ENCODE data around the gene SLC29A2. TPM values are rescaled to one million over a fixed set of nuclear protein-coding genes. Genes with fewer than 3 reads are reported as not detected.

Gene SLC29A2
- polyA plus RNA-seq, 1 experiment: 0.16 TPM

GRCh38 chr11:66368484-66368883, 3.1 kb downstream of the SLC29A2 start:
- CTCF ChIA-PET: no interaction called here
- H3K9me3 ChIP-seq (ENCODE audit: control insufficient read depth, insufficient read depth, low read length): no peaks in the 10 kb centered on the region
- peaks cover 13% of the 10 kb centered on the region for H3K27me3 ChIP-seq (ENCODE audit: control insufficient read depth, insufficient read depth, low read length)
- DNase-seq (ENCODE audit: low read depth, low spot score): no peak
- no peak overlapping the region for H3K4me3 ChIP-seq (ENCODE audit: low read depth, low read length)
- H3K27ac ChIP-seq (ENCODE audit: low read depth, low read length): no peak overlapping the region
- POLR2A ChIA-PET: no interaction called here
- TF ChIP-seq CTCF (IDR thresholded peaks at IDR 0.05; ENCODE audit: low read depth, low read length): no peak

DNA sequence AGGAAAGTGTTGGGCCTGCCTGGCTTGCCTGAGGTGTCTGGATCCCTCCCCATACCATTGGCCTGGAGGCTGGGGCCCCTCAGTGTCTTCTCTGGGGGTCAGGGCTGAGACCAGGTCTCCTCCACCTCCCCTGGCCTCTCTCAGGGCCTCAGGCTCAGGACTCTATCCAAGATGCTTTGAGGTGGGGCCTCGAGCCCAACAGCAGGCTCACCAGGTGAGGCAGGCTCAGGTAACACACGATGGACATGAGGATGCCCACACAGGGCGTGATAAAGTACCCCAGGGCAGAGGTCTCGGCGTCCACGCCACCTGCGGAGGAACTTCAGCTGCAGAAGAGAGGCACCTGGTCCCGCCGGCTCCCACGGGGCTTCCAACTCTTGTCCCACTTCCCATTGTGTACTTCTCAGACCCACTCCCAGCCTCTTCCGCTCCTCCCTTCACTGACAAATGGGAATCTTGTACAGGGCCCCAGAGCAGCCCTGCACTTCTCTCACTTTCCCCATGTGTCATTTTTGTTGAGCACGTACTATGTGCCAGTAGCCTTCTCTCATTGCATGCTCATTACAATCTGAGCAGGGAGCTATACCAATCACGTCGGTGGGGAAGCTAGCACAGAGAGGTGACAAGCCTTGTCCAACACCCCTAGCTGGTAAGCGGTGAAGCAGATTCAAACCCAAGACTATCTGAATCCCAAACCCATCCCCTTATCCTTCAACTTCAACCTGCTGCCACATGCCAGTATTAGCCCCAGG, 3.8 kb downstream of the SLC29A2 start:
- no peak overlapping the region for H3K4me3 ChIP-seq (ENCODE audit: low read depth, low read length)
- H3K9me3 ChIP-seq (ENCODE audit: control insufficient read depth, insufficient read depth, low read length): no peaks in the 10 kb centered on the region
- POLR2A ChIA-PET: no interaction called here
- no peak for TF ChIP-seq CTCF (IDR thresholded peaks at IDR 0.05; ENCODE audit: low read depth, low read length)
- H3K27me3 ChIP-seq (ENCODE audit: control insufficient read depth, insufficient read depth, low read length): peaks cover 8% of the 10 kb centered on the region
- no peak for DNase-seq (ENCODE audit: low read depth, low spot score)
- CTCF ChIA-PET: interaction anchor here (1.9 kb wide), 1 partner anchor 19 kb away, joined by 6 read pairs; no protein-coding TSS in a partner anchor
- H3K27ac ChIP-seq (ENCODE audit: low read depth, low read length): no peak overlapping the region

DNA sequence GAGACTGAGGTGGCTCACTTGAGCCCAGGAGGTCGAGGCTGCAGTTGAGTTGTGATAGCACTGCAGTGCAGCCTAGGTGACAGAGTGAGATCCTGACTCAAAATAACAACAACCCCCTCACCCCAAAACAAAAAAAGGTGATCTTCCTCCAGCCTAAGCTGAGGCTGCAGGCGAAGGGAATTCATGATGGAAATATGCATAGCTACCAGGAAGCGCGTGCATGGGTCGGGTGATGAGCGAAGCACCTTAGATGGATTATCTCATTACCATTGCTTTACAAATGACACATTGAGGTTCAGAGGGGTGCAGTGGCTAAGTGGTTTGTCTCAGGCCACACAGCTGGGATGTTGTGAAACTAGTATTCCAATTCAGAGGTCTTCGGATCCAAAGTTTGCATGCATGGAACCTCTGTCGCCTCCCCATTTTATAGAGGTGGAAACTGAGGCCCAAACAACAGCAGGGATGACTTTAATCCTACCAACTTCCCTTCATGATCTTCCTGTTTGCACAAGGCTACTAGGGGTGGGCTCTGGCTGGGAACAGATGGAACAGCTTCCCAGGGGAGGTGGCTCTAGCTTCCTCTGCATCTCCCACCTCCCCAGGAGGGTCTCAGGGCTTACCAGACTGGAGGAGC, 4.6 kb downstream of the SLC29A2 start:
- ChIA-PET POLR2A (no interaction called here), CTCF (interaction anchor here (1.1 to 1.9 kb wide), 2 partner anchors 19 to 23 kb away, joined by 3 to 6 read pairs; no protein-coding TSS in a partner anchor)
- TF ChIP-seq CTCF (IDR thresholded peaks at IDR 0.05; ENCODE audit: low read depth, low read length): no peak
- Histone ChIP-seq H3K4me3 (ENCODE audit: low read depth, low read length) (no peak overlapping the region), H3K27me3 (ENCODE audit: control insufficient read depth, insufficient read depth, low read length) (peaks cover 2% of the 10 kb centered on the region), H3K27ac (ENCODE audit: low read depth, low read length) (no peak overlapping the region), H3K9me3 (ENCODE audit: control insufficient read depth, insufficient read depth, low read length) (no peaks in the 10 kb centered on the region)
- no peak for DNase-seq (ENCODE audit: low read depth, low spot score)

DNA sequence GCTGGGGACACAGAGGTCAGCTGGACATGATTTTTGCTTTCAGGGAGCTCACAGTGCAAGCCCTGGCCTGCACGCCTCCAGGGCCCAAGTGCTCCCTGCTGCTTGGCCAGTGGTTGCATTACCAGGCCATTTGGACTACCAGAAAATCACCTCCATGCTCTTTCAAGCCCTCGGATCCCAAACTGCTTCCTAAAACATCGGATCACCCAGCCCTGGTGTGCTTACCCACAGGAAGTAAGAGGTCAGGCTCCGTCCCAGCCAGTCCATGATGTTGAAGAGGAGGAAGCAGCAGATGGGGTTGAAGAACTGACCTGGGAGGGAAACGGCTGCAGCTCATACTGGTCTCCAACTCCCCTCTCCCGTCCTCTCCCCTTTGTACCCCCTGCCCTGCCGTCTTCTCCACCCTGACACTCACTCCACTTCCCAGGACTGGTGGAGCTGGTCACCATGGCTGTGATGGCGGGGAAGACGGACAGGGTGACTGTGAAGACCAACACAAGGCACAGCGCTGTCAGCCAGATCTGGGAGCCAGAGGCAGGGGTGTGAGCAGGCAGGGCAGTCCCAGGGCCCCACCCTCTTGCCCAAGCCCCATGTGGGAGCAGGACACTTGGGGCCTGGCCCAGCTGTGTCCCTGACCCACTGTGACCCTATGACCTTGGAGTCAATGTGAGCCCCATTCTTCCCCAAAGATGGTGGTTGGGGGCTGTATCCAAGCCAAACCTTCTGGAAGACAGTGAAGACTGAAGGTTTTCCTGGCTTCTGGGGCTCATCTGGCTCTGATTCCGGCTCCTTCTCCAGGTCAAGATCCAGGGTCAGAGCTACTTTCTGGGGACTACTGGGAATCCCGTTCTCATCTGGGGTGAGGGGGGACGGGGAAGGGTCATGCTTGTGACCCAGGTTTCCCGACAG, 5.6 kb downstream of the SLC29A2 start:
- Histone ChIP-seq H3K27ac (ENCODE audit: low read depth, low read length) (no peak overlapping the region), H3K4me3 (ENCODE audit: low read depth, low read length) (no peak overlapping the region), H3K27me3 (ENCODE audit: control insufficient read depth, insufficient read depth, low read length) (peaks cover 2% of the 10 kb centered on the region), H3K9me3 (ENCODE audit: control insufficient read depth, insufficient read depth, low read length) (no peaks in the 10 kb centered on the region)
- ChIA-PET POLR2A (no interaction called here), CTCF (interaction anchor here (0.6 to 1.9 kb wide), 5 partner anchors 12 to 29 kb away, joined by 3 to 6 read pairs (median 5); no protein-coding TSS in a partner anchor)
- no peak for DNase-seq (ENCODE audit: low read depth, low spot score)
- TF ChIP-seq CTCF (IDR thresholded peaks at IDR 0.05; ENCODE audit: low read depth, low read length): no peak
